T-helper 1 cell treated with Interleukin-12 subunit alpha and Interleukin-12 subunit beta and Interleukin-4 antibody, amounts not matched to agents 30 μg/mL and 1 μg/mL, for 36 hours (primary cell): Measurements from ENCODE around the gene GIT1.
A peak's percentile ranks its signal among the peaks of the same experiment; 100 is the strongest.

Source experiments
- H3K27ac Mint-ChIP-seq: one replicate; pipeline ENCODE4 v1.8.0; 2021; ENCODE audit warnings: mild to moderate bottlenecking, mixed read lengths
- H3K27me3 Mint-ChIP-seq: one replicate; pipeline ENCODE4 v1.8.0; 2021; ENCODE audit warnings: low read depth, mixed read lengths
- H3K36me3 Mint-ChIP-seq: one replicate; pipeline ENCODE4 v1.8.0; 2021; ENCODE audit warnings: low read depth, mixed read lengths
- H3K4me1 Mint-ChIP-seq: one replicate; pipeline ENCODE4 v1.8.0; 2021; ENCODE audit warnings: low read depth, mixed read lengths
- H3K4me3 Mint-ChIP-seq: one replicate; pipeline ENCODE4 v1.8.0; 2021; ENCODE audit warnings: mild to moderate bottlenecking, moderate library complexity, mixed read lengths
- H3K9me3 Mint-ChIP-seq: one replicate; pipeline ENCODE4 v1.8.0; 2021; ENCODE audit warnings: mixed read lengths

Gene GIT1

DNA sequence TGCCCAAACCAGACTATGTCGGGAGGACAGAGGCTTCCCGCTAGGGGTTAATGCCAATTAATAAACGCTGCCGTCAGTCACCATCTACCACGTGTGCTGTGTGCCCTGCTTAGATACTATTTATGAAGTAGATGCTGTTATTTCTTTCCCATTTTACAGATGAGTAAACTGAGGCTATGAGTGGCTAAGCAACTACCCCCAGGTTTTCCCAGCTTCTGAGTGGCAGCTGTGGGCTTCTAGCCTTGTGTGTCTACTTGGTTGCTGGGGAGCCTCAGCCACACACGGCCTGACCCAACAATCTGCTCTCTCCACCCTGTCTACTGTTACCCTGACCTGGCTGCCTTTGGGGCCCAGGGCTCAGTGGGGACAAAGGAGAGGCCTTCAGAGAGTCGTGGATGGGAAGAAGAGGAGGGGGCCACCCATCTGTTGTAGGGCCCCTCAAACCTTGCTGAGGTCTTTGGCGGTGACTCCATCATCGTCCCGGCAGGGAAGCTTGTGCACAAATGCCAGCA lies 7.1 kb downstream of the GIT1 start:
- H3K27me3 Mint-ChIP-seq, result no peaks in the 10 kb centered on the region
- H3K4me3 Mint-ChIP-seq, result no peak overlapping the region
- H3K36me3 Mint-ChIP-seq, result peaks cover 22% of the 10 kb centered on the region
- H3K9me3 Mint-ChIP-seq, result no peaks in the 10 kb centered on the region
- no peak overlapping the region for H3K27ac Mint-ChIP-seq
- H3K4me1 Mint-ChIP-seq, result peaks cover 34% of the 10 kb centered on the region

DNA sequence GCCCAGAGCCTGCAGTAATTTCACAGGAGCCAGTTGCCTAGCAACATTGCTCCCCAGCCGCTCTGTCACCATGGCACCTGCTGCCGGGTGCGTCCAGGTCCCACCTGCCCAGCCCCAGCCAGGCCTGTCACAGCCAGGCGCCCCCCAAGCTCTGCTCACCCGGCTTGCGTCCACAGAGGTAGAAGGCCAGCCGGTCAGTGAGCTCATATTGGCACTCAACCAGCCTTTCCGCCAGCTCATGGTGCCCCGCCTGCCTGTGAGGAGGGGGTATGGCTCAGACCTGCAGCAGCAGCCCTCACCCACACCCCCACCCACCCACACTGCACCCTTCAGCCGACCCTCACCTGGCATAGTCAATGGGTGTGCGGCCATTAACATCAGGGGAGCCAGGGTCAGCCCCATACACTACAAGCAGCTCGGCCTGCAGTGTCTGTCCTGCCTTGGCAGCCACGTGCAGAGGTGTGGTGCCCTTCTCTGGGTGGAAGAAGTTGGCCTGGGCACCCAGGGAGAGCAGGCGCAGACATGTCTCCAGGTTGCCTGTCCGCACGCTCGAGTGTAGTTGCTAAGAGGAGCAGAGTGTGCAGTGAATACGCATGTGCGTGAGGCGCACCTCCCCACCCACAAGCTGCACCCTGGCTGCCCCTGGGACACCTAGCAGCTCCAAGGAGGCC lies 7.7 kb downstream of the GIT1 start:
- Mint-ChIP-seq H3K27me3 (no peaks in the 10 kb centered on the region), H3K9me3 (no peaks in the 10 kb centered on the region), H3K4me1 (peaks cover 31% of the 10 kb centered on the region), H3K36me3 (peaks cover 22% of the 10 kb centered on the region), H3K27ac (no peak overlapping the region), H3K4me3 (no peak overlapping the region)

DNA sequence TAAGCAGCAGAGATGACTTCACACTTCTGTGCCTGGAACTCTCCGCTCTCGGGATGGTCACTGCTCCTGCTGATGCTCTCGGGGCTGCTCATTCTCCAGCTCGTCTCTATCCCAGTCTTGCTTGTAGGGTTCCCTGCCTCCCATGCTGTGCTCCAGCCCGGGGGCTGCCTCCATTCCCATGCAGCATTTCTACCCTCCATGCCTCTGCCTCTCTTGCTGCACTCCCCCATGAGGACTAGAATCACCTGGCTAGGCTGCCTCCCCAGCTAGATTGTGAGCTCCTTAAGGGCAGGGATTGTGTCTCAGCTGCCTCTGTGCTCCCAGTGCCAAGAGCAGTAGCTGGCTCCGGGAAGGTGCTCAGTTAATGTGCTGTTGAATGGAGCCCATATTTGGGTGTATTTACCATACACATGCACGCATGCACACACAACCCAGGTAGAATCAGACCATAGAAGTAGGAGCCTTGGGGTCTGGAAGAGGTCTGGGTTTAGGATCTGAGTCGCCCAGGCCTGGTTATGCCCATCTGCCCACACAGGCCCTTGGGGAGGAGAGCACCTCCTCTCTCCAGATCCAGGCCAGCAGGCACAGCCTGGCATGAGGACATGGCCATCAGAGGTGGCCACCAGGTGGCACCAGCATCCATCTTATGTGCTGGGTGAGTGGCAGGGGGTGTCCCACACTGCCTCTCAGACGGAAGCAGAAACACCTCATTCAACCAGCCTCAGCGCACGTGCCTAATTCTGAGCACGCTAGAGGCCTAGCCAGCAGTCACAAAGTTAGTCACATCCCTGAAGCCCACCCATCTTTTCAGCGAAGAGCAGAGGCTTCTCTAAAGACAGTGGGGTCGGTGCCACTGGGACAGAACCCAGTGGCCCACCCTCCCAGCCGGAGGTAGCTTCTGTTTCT lies 9.3 kb downstream of the GIT1 start:
- no peak overlapping the region for H3K4me3 Mint-ChIP-seq
- H3K27ac Mint-ChIP-seq, result peak overlapping the region; percentile 70
- peaks cover 25% of the 10 kb centered on the region for H3K36me3 Mint-ChIP-seq
- H3K9me3 Mint-ChIP-seq, result no peaks in the 10 kb centered on the region
- H3K4me1 Mint-ChIP-seq, result peaks cover 19% of the 10 kb centered on the region
- no peaks in the 10 kb centered on the region for H3K27me3 Mint-ChIP-seq

DNA sequence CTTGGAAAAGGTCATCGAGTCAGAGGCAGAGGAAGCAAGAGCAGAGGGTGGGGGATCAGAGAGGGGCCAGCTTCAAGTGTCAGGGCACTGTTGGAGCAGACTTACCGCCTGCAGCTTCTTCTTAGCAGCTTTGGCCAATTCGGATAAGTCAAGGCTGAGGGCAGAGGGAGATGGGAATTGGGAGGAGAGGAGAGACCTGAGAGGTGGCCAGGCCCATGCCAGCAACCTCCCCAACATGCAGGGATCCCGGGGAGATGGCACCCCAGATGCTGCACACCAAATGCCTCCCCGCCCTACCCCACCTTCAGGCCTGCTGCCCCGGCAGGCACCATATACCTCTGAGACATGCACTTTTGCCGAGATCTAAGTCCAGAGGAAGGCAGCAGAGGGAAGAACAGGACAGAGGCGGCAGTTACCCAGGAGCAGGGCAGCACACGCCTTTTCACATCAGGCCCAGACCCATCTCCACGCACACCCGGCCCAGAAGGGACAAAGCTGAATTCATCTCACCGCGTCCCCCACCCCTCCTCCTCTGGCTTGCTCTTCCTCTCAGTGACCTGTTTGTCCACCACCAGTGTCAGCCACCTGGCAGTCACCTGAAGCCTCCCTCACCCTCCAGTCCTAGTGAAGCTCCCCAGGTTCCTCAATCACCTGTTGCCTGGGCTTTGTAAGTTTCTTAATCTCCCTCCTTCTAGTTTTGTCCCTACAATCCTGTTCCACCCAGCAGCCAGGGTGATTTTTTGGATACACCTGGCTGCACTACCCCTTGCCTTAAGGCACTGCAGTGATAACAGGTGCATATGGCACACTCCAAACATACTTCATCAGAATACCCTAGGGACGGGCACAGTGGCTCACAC lies 10.6 kb downstream of the GIT1 start:
- Mint-ChIP-seq H3K4me3 (no peak overlapping the region), H3K9me3 (no peaks in the 10 kb centered on the region), H3K4me1 (peaks cover 11% of the 10 kb centered on the region), H3K27ac (no peak overlapping the region), H3K36me3 (peaks cover 27% of the 10 kb centered on the region), H3K27me3 (no peaks in the 10 kb centered on the region)

DNA sequence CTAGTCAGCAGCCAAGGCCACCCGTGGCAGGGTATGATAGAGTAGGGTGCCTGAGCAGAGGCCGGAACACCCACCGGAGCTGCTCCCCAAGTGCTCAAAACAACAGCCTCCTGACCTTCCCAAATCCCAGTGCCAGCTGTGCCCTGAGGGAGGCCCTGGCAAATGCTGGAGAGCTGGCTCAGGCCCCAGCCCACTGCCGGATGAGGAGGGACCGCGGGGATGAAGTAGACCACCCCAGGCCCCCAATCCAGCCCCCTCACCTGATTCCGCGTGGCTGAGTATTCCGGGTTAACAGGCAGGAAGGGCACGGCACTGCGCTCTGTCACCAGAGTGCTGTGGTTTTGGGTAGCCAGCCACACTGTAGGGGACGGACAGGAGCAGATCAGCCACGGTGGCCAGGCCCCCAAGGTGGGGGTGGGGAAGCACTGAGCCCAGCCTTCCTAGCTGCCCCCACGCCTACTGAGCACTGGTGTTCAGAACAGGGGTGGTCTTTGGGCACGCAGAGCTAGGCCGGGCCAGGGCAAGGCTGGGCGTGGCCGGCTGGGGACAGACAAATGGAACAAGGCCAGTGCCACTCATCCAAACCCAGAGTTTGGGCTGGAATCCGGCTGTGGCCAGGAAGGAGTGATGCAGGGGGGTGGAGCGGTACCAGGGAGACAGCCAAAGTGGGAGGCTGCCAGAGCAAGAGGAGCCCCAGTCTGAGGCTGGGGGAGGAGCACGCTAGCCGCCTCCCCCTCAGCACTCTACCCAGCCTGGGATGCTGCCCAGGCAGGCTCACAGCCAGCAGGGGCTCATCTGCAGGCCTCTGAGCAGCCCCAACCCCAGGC lies 11.8 kb downstream of the GIT1 start:
- peaks cover 32% of the 10 kb centered on the region for H3K36me3 Mint-ChIP-seq
- peaks cover 11% of the 10 kb centered on the region for H3K4me1 Mint-ChIP-seq
- no peaks in the 10 kb centered on the region for H3K27me3 Mint-ChIP-seq
- H3K27ac Mint-ChIP-seq, result no peak overlapping the region
- no peaks in the 10 kb centered on the region for H3K9me3 Mint-ChIP-seq
- H3K4me3 Mint-ChIP-seq, result no peak overlapping the region

DNA sequence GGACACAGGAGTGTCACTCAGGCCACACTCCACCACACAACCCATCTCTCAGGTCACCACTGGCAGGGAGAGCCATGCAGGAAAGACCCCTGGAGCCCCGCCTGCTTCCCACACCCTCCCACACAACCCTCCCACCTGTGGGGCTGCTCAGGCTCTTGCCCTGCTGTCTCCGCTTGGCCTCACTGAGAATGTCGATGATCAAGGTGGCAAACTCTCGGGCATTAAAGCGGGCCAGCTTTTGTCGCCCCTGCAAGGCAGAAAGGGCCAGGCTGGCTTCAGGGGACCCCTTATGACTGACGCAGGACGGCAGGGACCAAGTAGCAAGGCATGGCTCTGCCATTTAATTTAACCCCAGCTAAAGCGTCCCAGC lies 12.5 kb downstream of the GIT1 start:
- no peak overlapping the region for H3K4me3 Mint-ChIP-seq
- H3K36me3 Mint-ChIP-seq, result peaks cover 28% of the 10 kb centered on the region

DNA sequence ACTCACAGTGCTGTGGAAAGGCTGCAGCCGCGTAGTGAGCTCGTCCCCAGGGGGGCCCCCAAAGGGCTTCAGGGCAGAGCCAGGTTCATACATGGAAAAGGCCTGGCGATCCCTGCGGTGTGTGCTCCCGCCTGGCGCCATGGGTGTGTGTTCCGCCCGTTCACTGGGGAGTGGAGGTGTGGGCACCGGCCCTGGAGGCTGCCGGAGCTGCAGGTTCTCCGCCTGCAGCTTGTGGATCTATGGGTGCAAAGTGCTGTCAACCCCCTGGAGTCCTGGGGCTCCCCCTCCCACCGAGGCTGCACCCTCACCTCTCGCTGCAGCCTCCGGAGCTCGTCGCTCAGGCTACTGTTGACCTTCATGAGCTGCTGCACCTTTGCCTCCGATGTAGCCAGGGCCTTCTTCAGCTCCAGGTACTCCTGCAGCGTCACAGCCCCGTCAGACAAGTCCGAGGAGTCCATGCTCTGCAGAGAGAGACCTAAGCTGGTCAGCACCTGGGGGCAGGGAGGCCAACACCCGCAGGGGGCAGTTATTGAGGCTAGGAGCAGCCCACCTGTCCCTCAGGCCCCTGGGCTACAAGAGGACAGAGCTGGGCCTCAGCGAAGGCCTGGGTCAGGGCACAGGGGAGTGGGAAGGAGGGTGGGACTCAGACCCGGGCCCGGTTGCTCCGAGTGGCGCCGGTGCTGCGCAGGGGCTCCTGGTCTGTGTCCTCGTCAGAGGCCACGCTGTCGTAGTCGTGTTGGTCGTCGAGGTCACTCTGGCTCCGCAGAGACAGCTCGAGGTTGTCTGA lies 13.0 kb downstream of the GIT1 start:
- Mint-ChIP-seq H3K27ac (no peak overlapping the region), H3K36me3 (peaks cover 27% of the 10 kb centered on the region), H3K4me3 (no peak overlapping the region), H3K4me1 (peaks cover 8% of the 10 kb centered on the region), H3K27me3 (no peaks in the 10 kb centered on the region), H3K9me3 (no peaks in the 10 kb centered on the region)

More for the DNA sequence above, 12.5 kb downstream of the GIT1 start:
- Mint-ChIP-seq H3K4me1 (peaks cover 8% of the 10 kb centered on the region), H3K27ac (no peak overlapping the region), H3K27me3 (no peaks in the 10 kb centered on the region), H3K9me3 (no peaks in the 10 kb centered on the region)

DNA sequence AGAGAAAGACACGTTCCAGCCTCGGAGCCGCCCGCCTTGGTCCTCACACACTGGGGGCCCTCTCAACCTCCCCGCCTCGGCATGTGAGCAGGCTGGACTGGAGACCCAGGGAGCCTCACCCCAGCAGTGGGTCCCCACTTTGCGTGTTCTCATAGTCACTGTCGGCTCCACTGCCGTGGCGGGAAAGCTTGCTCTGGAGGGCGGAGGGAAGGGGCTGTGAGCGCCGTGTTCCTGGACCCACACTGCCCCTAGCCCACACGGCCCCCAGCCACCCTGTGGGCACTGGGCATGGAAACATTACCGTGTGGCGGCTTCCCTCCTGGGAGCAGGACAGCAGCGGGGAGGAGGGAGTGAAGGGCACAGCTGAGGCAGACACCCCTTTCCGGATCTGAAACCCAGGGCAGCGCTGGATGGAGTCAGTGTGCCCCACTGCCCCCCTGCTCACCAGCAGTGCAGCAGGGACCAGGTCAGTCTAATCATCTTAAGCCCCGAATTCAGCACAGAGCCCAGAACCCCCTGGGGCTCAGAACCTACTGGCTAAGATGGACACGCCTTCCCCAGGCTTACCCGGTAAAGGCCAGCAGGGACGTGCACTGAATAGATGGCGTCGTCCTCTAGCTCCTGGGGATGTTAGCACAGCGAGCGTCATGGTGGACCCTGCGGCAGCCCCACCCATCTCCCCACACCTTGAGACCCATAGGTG lies 13.8 kb downstream of the GIT1 start:
- Mint-ChIP-seq H3K27me3 (no peaks in the 10 kb centered on the region), H3K36me3 (peaks cover 30% of the 10 kb centered on the region), H3K9me3 (no peaks in the 10 kb centered on the region), H3K4me3 (no peak overlapping the region), H3K27ac (no peak overlapping the region), H3K4me1 (peaks cover 8% of the 10 kb centered on the region)

DNA sequence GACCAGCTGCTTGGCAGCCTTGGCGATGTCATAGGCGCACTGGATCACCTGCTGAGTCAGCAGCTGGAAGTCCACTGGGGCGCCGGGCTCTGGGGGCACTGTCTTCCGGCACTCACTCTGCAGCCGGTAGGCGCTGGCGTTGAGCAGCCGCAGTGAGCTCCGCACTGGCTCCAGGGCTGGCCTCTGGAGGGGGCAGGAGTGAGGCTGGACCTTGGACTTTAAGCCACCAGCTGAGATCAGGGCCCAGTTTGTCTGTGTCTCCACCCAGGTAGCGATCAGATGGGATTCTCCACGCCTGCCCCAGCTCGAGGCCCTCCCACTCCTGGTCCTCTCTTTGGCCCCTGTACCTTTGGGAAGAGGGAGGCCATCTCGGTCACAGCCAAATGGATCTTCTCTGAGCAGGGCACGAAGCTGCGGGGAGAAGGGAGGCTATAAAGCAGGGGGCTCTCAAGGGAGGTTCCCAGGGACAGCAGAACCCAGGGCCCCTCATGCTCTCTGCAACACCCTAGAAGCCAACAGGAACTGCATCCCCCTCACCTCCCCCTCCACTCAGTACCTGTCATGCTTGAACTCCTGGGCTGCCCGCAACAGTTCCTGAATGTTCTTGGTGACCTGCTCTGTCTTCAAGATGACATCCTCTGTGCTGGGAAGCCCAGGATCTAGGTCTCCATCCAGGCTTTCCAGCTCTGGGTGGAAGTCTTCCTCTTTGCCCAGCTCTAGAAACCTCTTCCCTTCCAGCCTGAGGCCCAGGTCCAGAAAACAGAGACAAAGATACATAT lies 14.5 kb downstream of the GIT1 start:
- H3K4me1 Mint-ChIP-seq, result peaks cover 4% of the 10 kb centered on the region
- no peak overlapping the region for H3K27ac Mint-ChIP-seq
- H3K9me3 Mint-ChIP-seq, result no peaks in the 10 kb centered on the region
- no peaks in the 10 kb centered on the region for H3K27me3 Mint-ChIP-seq
- H3K36me3 Mint-ChIP-seq, result peaks cover 28% of the 10 kb centered on the region
- no peak overlapping the region for H3K4me3 Mint-ChIP-seq

DNA sequence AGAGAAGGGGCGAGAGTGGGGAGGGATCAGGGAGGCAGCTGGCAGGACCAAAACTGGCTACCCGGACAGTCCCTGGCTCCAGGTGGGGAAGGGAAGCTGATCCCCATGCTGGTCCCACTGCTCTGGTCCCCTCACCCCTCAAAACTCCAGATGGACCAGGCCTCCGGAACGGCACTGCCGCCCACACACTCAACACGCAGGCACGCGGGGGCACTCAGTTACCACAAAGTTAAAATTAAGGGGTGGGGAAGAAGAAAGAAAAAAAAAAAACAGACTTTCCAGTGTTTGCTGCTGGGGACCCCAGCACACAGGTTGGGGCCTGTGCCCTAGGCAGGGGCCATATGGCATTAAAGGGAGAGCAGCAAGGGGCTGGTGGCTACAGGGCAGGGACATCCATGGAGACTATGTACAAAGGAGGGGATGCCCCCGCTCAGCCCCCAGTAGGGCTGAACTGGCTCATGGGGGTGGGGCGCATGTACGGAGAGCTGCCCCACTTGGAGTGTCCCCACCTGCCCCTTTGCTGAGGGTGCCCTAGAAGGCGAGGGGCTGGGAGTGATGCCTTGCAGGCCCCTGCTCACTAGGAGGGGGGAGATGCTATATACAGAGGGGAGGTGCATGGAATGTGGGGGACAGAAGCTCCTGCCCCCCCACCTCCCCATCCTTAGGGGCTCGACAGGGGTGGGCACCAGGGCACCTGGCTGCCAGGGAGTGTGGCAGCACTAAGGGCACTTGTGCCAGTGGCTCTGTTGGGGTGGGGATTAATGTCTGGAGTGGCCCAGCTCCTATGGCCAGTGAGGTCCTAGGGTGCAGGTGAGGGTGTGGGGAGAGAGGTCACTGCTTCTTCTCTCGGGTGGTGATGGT lies 15.3 kb downstream of the GIT1 start:
- Mint-ChIP-seq H3K27me3 (no peaks in the 10 kb centered on the region), H3K27ac (peak overlapping the region; percentile 31), H3K9me3 (no peaks in the 10 kb centered on the region), H3K4me1 (peaks cover 8% of the 10 kb centered on the region), H3K4me3 (no peak overlapping the region), H3K36me3 (peaks cover 24% of the 10 kb centered on the region)

DNA sequence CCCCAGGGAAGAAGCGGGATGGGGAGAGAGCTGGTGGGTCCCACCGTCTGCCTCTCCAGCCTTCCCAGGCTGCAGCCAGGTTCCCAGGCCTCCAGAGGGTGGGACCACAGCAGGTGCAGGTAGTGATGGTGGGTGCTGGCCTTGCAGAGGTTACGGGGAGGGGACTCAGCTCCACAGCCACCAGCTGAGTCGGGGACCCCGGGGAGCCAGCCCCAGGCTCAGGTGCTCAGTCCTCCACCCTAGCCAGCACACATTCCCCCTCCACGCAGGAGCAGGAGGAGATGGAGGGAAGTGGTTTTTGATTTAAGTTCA lies 15.9 kb downstream of the GIT1 start:
- no peak overlapping the region for H3K4me3 Mint-ChIP-seq
- H3K9me3 Mint-ChIP-seq, result no peaks in the 10 kb centered on the region
- no peak overlapping the region for H3K27ac Mint-ChIP-seq
- no peaks in the 10 kb centered on the region for H3K27me3 Mint-ChIP-seq
- H3K4me1 Mint-ChIP-seq, result peaks cover 10% of the 10 kb centered on the region
- H3K36me3 Mint-ChIP-seq, result peaks cover 24% of the 10 kb centered on the region
